ENCODE data around the gene CSTF2T.
"Not testable (repeated sequence)": the region's sequence is repeated elsewhere in the genome, so short reads cannot be mapped to it uniquely, and the experiment has no call there.

The CSTF2T gene

GRCh38 chr10:51696251-51696650 is 3.1 kb downstream of the CSTF2T start:
- DNase-seq = no peak

- no peak for DNase-seq
These were observed 5.2 kb downstream of the CSTF2T start for GRCh38 chr10:51694086-51694768.

- no peak for DNase-seq
These were observed 8.3 kb downstream of the CSTF2T start for GRCh38 chr10:51691135-51691534.

- no peak for DNase-seq
These were observed 9.9 kb downstream of the CSTF2T start for GRCh38 chr10:51689536-51689935.

- not testable (repeated sequence) for DNase-seq
These were observed 10.6 kb downstream of the CSTF2T start for GRCh38 chr10:51688826-51689225.

GRCh38 chr10:51687296-51687695 is 12.1 kb downstream of the CSTF2T start:
- no peak for DNase-seq

DNA sequence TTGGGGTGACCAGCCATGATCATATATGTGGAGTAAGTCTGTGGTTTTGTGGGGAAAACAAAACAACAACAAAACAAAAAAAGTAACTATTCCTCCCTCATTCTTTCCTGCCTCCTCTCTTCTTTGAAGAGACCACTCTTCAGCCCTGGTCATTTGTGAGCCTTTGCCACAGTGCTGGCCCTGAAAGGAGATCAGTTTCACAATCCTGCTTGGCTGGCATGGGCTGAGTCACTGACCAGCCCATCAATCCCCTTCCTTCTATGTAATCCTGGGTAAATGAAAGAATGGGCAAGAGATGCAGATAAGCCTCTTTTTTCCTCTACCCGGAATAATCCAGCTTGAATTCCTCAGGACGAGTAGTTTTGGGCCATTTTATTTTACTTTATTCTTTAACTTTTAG is 13.6 kb downstream of the CSTF2T start:
- no peak for DNase-seq

DNA sequence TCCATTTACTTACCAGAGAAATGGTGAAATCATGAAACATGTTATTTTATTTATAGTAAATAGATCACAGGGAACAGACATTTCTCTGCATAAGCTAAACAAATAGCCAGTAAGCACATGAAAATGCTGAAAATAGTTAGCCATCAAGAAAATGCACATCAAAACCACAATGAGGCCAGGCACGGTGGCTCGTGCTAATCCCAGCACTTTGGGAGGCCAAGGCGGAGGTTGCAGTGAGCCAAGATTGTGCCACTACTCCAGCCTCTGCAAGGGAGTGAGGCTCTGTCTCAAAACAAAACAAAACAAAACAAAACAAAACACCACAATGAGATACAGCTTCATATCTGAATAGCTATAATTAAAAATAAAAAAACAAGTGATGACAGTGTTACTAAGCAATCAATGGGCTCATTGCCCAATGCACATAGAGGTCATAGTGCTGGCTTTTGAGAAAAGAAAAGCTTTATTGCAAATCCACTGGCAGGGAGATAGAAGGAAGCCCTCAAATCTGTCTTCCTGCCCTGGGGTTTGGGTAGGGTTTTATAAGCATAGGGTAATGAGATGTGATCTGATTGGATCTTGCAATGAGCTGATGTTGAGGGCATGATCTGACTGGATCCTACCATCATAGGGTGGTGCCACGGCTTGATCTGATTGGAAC is 16.2 kb downstream of the CSTF2T start:
- no peak for DNase-seq

GRCh38 chr10:51679841-51680240 is 19.6 kb downstream of the CSTF2T start:
- DNase-seq = no peak

DNA sequence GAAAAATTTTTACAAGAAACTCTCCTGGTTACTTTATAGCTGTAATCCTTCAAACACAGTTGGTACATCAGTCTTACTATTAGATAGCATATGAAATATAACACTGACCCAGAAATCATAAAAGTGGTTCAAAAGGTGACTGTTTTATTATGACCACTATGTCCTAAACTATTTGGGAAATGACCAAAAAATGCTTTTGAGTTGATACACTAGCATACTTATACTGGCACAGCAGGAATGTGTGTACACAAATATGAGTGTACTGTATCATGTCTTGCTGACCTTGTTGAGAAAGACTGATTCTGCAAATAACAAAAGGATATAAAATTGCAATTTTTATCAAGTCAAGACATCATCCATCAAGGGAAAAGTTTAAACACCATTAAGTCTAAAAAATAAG is 24.3 kb downstream of the CSTF2T start:
- no peak for DNase-seq

DNA sequence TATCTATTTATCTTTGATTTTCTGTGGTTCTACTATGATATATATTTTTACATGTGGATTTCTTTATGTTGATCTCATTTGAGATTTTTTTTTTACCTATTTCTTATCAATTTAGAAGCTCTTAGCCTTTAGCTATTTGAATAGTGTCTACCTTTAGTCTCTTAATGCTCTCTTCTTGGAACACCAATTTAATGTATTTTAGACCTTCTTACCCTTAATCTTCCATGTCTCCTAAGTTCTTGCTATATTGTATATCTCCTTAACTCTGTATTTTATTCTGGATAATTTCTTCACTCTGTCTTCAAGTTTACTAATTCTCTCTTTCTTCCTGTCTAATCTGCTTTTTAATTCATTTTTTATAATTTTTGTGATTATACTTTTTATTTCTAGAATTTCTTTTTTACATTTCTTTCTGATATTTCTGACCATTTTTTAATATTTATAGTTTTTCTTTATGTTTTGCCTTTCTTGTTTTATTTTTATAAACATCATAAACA is 27.3 kb downstream of the CSTF2T start:
- no peak for DNase-seq

DNA sequence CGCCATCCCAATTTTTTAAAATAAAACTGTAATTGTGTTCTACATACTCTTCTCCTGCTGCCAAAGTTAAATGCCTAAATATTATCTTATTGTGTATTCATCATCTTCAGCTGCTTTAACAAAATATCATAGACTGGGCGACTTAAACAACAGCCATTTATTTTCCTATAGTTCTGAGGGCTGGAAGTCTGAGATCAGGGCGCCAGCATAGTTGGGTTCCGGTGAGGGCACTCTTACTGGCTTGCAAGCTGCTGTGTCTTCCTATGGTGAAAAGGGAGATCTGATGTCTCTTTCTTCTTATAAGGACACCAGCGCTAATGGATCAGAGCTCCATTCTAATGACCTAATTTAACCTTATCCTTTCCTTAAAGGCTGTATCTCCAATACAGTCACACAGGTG is 30.4 kb downstream of the CSTF2T start:
- no peak for DNase-seq

DNA sequence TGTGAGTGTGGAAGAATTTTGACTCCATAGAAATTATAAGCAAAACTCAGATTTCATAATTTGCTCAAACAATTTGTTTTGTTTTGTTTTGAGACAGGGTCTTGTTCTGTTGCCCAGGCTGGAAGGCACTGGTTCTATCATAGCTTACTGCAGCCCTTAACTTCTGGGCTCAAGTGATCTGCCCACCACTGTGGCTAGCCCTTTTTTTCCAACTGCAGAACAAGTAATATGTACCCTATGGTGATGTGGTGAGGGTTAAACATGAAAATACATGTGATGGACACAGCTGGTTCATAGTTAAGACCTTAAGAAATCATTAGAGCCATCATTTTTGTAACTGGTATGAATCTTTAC is 31.1 kb downstream of the CSTF2T start:
- no peak for DNase-seq

GRCh38 chr10:51667678-51668335 is 31.6 kb downstream of the CSTF2T start:
- DNase-seq = no peak

GRCh38 chr10:51666456-51666855 is 32.9 kb downstream of the CSTF2T start:
- no peak for DNase-seq

DNA sequence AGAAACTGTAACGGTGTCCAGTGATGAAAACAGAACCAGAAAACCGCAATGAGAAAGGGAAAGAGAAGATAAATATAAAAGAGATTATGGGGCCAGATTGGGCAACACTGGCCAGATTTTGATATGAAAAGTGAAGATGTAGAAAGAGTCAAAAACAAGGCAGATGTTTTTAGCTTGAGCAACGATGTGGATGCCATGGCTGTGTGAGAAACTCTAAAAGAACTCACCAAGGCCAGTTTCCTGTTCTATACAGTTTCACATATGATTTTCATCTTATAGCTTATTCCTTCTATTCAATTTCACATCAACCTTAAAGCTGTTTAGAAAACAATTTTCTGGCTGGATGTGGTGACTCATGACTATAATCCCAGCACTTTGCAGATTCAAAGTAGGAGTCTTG is 36.3 kb downstream of the CSTF2T start:
- DNase-seq = no peak

- no peak for DNase-seq
These were observed 40.1 kb downstream of the CSTF2T start for GRCh38 chr10:51659344-51659743.

DNA sequence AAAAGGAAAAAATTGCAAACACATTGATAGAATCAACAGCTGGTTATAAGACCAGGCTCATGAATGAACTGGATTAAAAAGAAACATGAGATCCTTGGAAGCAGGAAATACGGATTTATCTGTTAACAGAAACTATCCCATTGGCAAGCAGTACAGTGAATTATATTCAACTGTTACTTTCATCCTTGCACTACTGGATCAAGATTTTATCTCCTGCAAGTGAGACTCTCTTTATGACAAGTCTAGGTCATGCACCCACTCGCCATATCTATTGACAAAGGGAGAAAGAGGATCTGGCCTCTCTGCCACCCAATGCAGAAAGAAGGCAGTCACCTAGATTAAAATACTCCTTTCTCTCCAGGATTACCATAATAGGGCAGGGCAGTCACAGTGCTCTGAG is 41.4 kb downstream of the CSTF2T start:
- no peak for DNase-seq

GRCh38 chr10:51656503-51656902 is 42.9 kb downstream of the CSTF2T start:
- no peak for DNase-seq

DNA sequence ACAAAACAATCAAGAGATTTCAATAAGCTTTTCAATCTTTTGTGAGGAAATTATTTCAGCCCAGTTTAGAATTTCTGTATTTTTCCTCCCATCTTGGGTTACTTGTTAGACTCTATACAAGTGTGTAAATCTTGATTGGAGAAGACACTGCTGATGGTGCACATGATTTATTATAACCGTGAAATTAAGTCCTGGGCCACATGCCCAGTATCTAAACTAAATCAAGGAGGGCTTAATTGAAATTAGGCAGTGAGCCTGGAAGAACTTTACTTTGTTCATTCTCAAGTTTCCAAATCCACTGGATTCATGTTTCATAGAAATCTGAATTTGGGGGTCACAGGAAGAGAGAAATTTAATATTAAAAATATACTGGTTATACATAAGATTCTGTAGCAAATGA is 44.5 kb downstream of the CSTF2T start:
- no peak for DNase-seq

GRCh38 chr10:51653025-51653424 is 46.4 kb downstream of the CSTF2T start:
- DNase-seq = no peak

DNA sequence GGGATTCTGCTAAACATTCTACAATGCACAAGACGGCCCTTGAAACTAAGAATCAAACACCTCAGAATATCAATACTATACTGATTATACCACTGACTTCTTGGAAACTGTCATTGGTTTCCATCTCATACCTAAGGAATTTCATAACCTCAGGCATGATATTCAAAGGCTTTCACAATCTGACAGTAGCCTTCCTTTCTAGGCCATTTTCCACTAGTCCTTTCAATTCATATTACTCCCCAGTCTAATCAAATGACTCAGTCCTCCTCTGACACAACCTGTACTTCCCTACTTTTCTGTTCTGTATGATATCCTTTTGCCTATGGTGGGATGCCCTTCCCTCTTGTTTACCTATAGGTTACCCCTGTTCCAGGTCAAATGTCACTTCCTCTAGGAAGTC is 48.3 kb downstream of the CSTF2T start:
- DNase-seq = no peak

DNA sequence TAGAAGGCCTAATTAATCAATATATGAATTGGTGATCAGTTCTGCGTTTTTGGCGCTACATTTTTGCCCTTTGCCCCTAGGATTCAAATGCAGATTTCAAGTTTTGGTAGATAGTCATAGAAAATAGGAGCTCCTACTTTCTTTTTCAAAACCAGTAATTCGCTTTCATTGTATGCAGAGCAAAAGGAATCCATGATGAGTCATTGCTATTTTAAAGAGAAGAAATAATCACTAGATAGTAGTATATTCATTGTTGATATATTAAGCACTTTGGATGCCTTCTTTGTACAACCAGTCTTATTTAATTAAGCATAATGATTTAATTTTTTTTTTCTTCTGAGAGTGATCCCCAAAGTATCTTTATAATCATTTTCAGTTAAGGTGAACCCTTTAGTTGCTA is 50.3 kb downstream of the CSTF2T start:
- no peak for DNase-seq
